SK-N-SH treated with all-trans-retinoic acid at 6 μM for 48 hours (cell line): ENCODE results near the gene UGT1A3.

Source experiments
- ATAC-seq: fragments of 200-7000 bp; cut with Tn5 transposase; 3 replicates; pipeline ENCODE4 v1.9.1; 2020; ENCODE audit warnings: mild to moderate bottlenecking, moderate library complexity
- ARNTL ChIP-seq: fragments of 450-650 bp; formaldehyde crosslinking; IDR thresholded peaks from 2 replicates; pipeline ENCODE4 v1.5.0; 2020; ENCODE audit warnings: low read depth, mild to moderate bottlenecking, moderate library complexity, borderline replicate concordance
- BACH2 ChIP-seq: fragments of 250-450 bp; sonication (Bioruptor Pico); IDR thresholded peaks from 2 replicates; pipeline ENCODE4 v1.9.0; 2021; ENCODE audit warnings: mild to moderate bottlenecking, borderline replicate concordance
- ESRRG ChIP-seq: fragments of 250-450 bp; sonication (Bioruptor Pico); IDR thresholded peaks from 2 replicates; pipeline ENCODE4 v1.6.1; 2021; ENCODE audit warnings: mild to moderate bottlenecking
- ISL1 ChIP-seq: fragments of 250-450 bp; sonication (Bioruptor Pico); IDR thresholded peaks from 2 replicates; pipeline ENCODE4 v2.1.2; 2022; ENCODE audit warnings: mild to moderate bottlenecking, moderate library complexity
- OSR1 ChIP-seq: fragments of 250-450 bp; sonication (Bioruptor Pico); IDR thresholded peaks from 2 replicates; pipeline ENCODE4 v1.8.0; 2022; ENCODE audit warnings: moderate library complexity, mild to moderate bottlenecking, inconsistent platforms
- PPARA ChIP-seq: fragments of 250-450 bp; sonication (Bioruptor Pico); IDR thresholded peaks from 2 replicates; pipeline ENCODE4 v1.5.0; 2020; ENCODE audit warnings: mild to moderate bottlenecking, borderline replicate concordance
- SNAI2 ChIP-seq: fragments of 250-450 bp; sonication (Bioruptor Pico); IDR thresholded peaks from 2 replicates; pipeline ENCODE4 v1.5.0; 2020; ENCODE audit warnings: mild to moderate bottlenecking, moderate library complexity
- TCF4 ChIP-seq: fragments of 250-450 bp; sonication (Bioruptor Pico); IDR thresholded peaks from 2 replicates; pipeline ENCODE4 v1.8.0; 2021; ENCODE audit warnings: mild to moderate bottlenecking, moderate library complexity, borderline replicate concordance
- TOX ChIP-seq: fragments of 250-450 bp; sonication (Bioruptor Pico); IDR thresholded peaks from 2 replicates; pipeline ENCODE4 v1.8.0; 2021; ENCODE audit warnings: mild to moderate bottlenecking, moderate library complexity, borderline replicate concordance
- ZC3H10 ChIP-seq: fragments of 250-450 bp; sonication (Bioruptor Pico); IDR thresholded peaks from 2 replicates; pipeline ENCODE4 v1.5.1; 2021; ENCODE audit warnings: mild to moderate bottlenecking, moderate library complexity
- ZFP3 ChIP-seq: fragments of 250-450 bp; sonication (Bioruptor Pico); IDR thresholded peaks from 2 replicates; pipeline ENCODE4 v1.5.0; 2020; ENCODE audit warnings: mild to moderate bottlenecking, moderate library complexity
- ZFP30 ChIP-seq: fragments of 450-650 bp; formaldehyde crosslinking; IDR thresholded peaks from 2 replicates; pipeline ENCODE4 v1.5.0; 2022; ENCODE audit warnings: mild to moderate bottlenecking, moderate library complexity
- ZNF565 ChIP-seq: fragments of 450-650 bp; formaldehyde crosslinking; conservative IDR thresholded peaks from 2 replicates; pipeline ENCODE4 v1.5.0; 2020; ENCODE audit warnings: low read depth, mild to moderate bottlenecking, moderate library complexity
- ZNF70 ChIP-seq: fragments of 450-650 bp; formaldehyde crosslinking; IDR thresholded peaks from 2 replicates; pipeline ENCODE4 v1.5.0; 2020; ENCODE audit warnings: mild to moderate bottlenecking, moderate library complexity
- ZNF8 ChIP-seq: fragments of 450-650 bp; formaldehyde crosslinking; IDR thresholded peaks from 2 replicates; pipeline ENCODE4 v1.5.0; 2020; ENCODE audit warnings: mild to moderate bottlenecking, moderate library complexity
- TF ChIP-seq, protein P1 (sequence below): fragments of 250-450 bp; sonication (Bioruptor Pico); IDR thresholded peaks from 2 replicates; pipeline ENCODE4 v1.8.0; 2021; ENCODE audit warnings: low read depth, mild to moderate bottlenecking, moderate library complexity, borderline replicate concordance
- TF ChIP-seq, protein P2 (sequence below): fragments of 250-450 bp; sonication (Bioruptor Pico); IDR thresholded peaks from 2 replicates; pipeline ENCODE4 v1.5.0; 2020; ENCODE audit warnings: mild to moderate bottlenecking, moderate library complexity
- TF ChIP-seq, protein P3 (sequence below): fragments of 250-450 bp; sonication (Bioruptor Pico); IDR thresholded peaks from 2 replicates; pipeline ENCODE4 v1.5.1; 2020; ENCODE audit warnings: low read depth, mild to moderate bottlenecking, moderate library complexity
- TF ChIP-seq, protein P4 (sequence below): fragments of 250-450 bp; sonication (Bioruptor Pico); IDR thresholded peaks from 2 replicates; pipeline ENCODE4 v1.8.0; 2020; ENCODE audit warnings: mild to moderate bottlenecking, moderate library complexity, borderline replicate concordance
- TF ChIP-seq, protein P5 (sequence below): fragments of 250-450 bp; sonication (Bioruptor Pico); IDR thresholded peaks from 2 replicates; pipeline ENCODE4 v1.5.1; 2021; ENCODE audit warnings: mild to moderate bottlenecking, moderate library complexity

The UGT1A3 gene

DNA sequence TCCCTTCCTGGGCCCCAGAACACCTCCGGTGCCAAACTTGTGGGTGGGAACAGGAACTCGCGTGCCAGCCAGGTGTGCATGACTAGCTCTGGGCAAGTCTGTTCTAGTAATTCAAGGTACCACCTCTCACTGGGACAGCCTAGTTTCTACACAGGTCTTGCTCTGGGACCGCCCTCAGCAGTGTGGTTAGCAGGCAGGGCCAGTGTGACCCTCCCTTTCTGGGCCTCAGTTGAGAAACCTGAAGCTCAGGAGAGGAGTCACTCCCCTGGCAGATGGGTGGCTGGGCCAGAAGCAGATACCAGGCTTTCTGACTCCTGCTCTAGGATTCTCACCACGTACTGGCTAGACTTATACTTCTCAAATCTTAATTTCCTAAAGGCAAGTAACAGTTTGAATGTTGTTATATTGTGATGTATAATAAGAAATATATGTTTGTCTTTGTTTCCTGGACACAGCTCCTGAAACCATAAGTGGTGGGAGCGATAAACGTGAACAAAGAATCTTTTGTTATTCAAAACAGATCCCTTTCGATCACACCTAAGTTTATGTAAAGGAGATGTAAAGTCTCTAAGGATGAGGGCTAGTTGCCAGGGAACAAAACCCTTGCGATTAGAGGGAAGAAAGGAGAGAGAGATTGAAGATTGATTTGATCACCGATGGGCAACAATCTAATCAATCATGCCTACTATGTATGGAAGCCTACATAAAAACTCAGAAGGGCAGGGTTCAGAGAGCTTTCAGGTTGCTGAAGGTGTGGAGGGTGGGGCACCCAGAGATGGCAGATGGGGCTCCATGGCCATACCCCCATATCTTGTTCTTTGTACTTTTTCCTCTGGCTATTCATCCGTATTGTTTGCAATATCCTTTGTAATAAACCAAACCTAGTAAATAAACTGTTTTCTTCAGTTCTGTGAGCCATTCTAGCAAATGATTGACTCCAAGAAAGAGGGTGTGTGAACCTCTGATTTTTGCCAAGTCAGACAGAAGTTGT, 37.1 kb upstream of the UGT1A3 start:
- no peak for ATAC-seq
- TF ChIP-seq SNAI2 (CRISPR knock-in tag) (no peak), ZFP3 (CRISPR knock-in tag) (no peak), TCF4 (CRISPR knock-in tag) (no peak), OSR1 (CRISPR knock-in tag) (no peak), TOX (CRISPR knock-in tag) (no peak), ZNF70 (CRISPR knock-in tag) (no peak)
- TF ChIP-seq, protein P1, sequence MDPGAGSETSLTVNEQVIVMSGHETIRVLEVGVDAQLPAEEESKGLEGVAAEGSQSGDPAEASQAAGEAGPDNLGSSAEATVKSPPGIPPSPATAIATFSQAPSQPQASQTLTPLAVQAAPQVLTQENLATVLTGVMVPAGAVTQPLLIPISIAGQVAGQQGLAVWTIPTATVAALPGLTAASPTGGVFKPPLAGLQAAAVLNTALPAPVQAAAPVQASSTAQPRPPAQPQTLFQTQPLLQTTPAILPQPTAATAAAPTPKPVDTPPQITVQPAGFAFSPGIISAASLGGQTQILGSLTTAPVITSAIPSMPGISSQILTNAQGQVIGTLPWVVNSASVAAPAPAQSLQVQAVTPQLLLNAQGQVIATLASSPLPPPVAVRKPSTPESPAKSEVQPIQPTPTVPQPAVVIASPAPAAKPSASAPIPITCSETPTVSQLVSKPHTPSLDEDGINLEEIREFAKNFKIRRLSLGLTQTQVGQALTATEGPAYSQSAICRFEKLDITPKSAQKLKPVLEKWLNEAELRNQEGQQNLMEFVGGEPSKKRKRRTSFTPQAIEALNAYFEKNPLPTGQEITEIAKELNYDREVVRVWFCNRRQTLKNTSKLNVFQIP (CRISPR knock-in tag) = no peak

DNA sequence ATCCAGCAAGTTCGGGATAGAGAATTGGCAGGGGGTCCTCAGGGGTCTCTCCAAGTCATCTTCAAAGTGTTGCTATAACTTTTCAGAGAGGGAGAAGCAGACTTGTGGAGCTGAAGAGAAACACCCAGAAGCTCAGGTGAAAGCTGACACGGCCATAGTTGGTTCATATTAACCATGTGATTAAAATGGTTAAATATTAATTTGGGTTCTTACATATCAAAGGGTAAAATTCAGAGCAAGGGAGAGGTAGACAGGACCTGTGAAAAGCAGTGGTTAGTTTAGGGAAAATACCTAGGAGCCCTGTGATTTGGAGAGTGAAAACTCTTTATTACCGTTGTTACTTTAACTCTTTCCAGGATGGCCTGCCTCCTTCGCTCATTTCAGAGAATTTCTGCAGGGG, 36.2 kb upstream of the UGT1A3 start, which contains the start of gene UGT1A6:
Gene UGT1A6 (plus strand): TSS at position 243 of the 400 bp plus-strand sequence. CDS start 115 bp downstream, at position 358.
- ATAC-seq = no peak
- TF ChIP-seq, protein P1 (CRISPR knock-in tag) = no peak
- TF ChIP-seq ZC3H10 = no peak
- TF ChIP-seq, protein P2, sequence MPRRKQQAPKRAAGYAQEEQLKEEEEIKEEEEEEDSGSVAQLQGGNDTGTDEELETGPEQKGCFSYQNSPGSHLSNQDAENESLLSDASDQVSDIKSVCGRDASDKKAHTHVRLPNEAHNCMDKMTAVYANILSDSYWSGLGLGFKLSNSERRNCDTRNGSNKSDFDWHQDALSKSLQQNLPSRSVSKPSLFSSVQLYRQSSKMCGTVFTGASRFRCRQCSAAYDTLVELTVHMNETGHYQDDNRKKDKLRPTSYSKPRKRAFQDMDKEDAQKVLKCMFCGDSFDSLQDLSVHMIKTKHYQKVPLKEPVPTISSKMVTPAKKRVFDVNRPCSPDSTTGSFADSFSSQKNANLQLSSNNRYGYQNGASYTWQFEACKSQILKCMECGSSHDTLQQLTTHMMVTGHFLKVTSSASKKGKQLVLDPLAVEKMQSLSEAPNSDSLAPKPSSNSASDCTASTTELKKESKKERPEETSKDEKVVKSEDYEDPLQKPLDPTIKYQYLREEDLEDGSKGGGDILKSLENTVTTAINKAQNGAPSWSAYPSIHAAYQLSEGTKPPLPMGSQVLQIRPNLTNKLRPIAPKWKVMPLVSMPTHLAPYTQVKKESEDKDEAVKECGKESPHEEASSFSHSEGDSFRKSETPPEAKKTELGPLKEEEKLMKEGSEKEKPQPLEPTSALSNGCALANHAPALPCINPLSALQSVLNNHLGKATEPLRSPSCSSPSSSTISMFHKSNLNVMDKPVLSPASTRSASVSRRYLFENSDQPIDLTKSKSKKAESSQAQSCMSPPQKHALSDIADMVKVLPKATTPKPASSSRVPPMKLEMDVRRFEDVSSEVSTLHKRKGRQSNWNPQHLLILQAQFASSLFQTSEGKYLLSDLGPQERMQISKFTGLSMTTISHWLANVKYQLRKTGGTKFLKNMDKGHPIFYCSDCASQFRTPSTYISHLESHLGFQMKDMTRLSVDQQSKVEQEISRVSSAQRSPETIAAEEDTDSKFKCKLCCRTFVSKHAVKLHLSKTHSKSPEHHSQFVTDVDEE = no peak
- TF ChIP-seq PPARA (CRISPR knock-in tag) = no peak
- no peak for TF ChIP-seq TOX (CRISPR knock-in tag)
- TF ChIP-seq, protein P3, sequence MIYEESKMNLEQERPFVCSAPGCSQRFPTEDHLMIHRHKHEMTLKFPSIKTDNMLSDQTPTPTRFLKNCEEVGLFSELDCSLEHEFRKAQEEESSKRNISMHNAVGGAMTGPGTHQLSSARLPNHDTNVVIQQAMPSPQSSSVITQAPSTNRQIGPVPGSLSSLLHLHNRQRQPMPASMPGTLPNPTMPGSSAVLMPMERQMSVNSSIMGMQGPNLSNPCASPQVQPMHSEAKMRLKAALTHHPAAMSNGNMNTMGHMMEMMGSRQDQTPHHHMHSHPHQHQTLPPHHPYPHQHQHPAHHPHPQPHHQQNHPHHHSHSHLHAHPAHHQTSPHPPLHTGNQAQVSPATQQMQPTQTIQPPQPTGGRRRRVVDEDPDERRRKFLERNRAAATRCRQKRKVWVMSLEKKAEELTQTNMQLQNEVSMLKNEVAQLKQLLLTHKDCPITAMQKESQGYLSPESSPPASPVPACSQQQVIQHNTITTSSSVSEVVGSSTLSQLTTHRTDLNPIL (CRISPR knock-in tag) = no peak
- TF ChIP-seq, protein P4, sequence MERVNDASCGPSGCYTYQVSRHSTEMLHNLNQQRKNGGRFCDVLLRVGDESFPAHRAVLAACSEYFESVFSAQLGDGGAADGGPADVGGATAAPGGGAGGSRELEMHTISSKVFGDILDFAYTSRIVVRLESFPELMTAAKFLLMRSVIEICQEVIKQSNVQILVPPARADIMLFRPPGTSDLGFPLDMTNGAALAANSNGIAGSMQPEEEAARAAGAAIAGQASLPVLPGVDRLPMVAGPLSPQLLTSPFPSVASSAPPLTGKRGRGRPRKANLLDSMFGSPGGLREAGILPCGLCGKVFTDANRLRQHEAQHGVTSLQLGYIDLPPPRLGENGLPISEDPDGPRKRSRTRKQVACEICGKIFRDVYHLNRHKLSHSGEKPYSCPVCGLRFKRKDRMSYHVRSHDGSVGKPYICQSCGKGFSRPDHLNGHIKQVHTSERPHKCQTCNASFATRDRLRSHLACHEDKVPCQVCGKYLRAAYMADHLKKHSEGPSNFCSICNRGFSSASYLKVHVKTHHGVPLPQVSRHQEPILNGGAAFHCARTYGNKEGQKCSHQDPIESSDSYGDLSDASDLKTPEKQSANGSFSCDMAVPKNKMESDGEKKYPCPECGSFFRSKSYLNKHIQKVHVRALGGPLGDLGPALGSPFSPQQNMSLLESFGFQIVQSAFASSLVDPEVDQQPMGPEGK (CRISPR knock-in tag) = no peak
- no peak for TF ChIP-seq TCF4 (CRISPR knock-in tag)
- no peak for TF ChIP-seq ARNTL (CRISPR knock-in tag)
- no peak for TF ChIP-seq ZFP3 (CRISPR knock-in tag)
- TF ChIP-seq ZFP30 (CRISPR knock-in tag) = no peak
- TF ChIP-seq BACH2 (CRISPR knock-in tag) = no peak
- no peak for TF ChIP-seq SNAI2 (CRISPR knock-in tag)
- TF ChIP-seq ESRRG (CRISPR knock-in tag) = no peak
- no peak for TF ChIP-seq OSR1 (CRISPR knock-in tag)
- no peak for TF ChIP-seq ZNF8
- TF ChIP-seq ZNF565 = no peak
- TF ChIP-seq, protein P5, sequence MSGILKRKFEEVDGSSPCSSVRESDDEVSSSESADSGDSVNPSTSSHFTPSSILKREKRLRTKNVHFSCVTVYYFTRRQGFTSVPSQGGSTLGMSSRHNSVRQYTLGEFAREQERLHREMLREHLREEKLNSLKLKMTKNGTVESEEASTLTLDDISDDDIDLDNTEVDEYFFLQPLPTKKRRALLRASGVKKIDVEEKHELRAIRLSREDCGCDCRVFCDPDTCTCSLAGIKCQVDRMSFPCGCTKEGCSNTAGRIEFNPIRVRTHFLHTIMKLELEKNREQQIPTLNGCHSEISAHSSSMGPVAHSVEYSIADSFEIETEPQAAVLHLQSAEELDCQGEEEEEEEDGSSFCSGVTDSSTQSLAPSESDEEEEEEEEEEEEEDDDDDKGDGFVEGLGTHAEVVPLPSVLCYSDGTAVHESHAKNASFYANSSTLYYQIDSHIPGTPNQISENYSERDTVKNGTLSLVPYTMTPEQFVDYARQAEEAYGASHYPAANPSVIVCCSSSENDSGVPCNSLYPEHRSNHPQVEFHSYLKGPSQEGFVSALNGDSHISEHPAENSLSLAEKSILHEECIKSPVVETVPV (CRISPR knock-in tag) = no peak
- TF ChIP-seq ZNF70 (CRISPR knock-in tag) = no peak
- TF ChIP-seq ISL1 = no peak
